ENCODE measurements around the gene PAWR. TPM values are rescaled to one million over a fixed set of nuclear protein-coding genes. Genes with fewer than 3 reads are reported as not detected.

PAWR gene
- total and polyA plus RNA-seq, 2 of the 13 experiments (the other 11 are each of a cell fraction or from before 2014, with no cell fraction given): 29.1 to 36.1 TPM

- peaks cover 7 to 24% of the 10 kb centered on the region in 2 experiments for H3K36me3 ChIP-seq (replicated peaks in 1 of 2; ENCODE audit: control insufficient read depth in 1 of 2, insufficient read depth in 2 of 2, low read length in 2 of 2)
- H3K27me3 ChIP-seq (ENCODE audit: control insufficient read depth in 1 of 2, insufficient read depth in 2 of 2, low read length in 2 of 2): no peaks in the 10 kb centered on the region
- TF ChIP-seq AHR (CRISPR knock-in tag; IDR thresholded peaks at IDR 0.05) (no peak), SP140L (CRISPR knock-in tag; IDR thresholded peaks at IDR 0.05; ENCODE audit: borderline replicate concordance) (no peak), CCDC6 (CRISPR knock-in tag; IDR thresholded peaks at IDR 0.05) (no peak), IRX3 (CRISPR knock-in tag; IDR thresholded peaks at IDR 0.05; ENCODE audit: borderline replicate concordance, low read depth) (no peak), ZNF207 (IDR thresholded peaks at IDR 0.05; ENCODE audit: borderline replicate concordance) (no peak), AKAP8 (CRISPR knock-in tag; IDR thresholded peaks at IDR 0.05) (no peak), MIER3 (CRISPR knock-in tag; IDR thresholded peaks at IDR 0.05; ENCODE audit: borderline replicate concordance) (no peak), ZNF34 (CRISPR knock-in tag; IDR thresholded peaks at IDR 0.05; ENCODE audit: borderline replicate concordance) (no peak)
- no peak overlapping the region for H2AFZ ChIP-seq (ENCODE audit: low read length)
- no peak for DNase-seq (ENCODE audit: low spot score)
- ChIA-PET CTCF (ENCODE audit: low intra/inter-chr PET ratio, low total read pairs) (no interaction called here), POLR2A (no interaction called here)
- no peaks in the 10 kb centered on the region for H3K4me1 ChIP-seq (ENCODE audit: insufficient read depth, low read length)
- in situ Hi-C loops (cut with HindIII; ENCODE audit: extremely low pct_ligation_motif_present, low pct_unique_long_range_greater_than_20kb) (no loop called here), intact Hi-C loops (cut with micrococcal nuclease; ENCODE audit: unreplicated experiment) (no loop called here)
- no peaks in the 10 kb centered on the region for H3K9me3 ChIP-seq (ENCODE audit: low read length)
- no peak for ATAC-seq
- no peak for FAIRE-seq
- 97% methylated on average over 2 of the region's 2 CpGs for WGBS (ENCODE audit: low lambda C conversion rate)
- H3K4me2 ChIP-seq (ENCODE audit: low read depth, low read length): no peak overlapping the region
- H3K4me3 ChIP-seq (replicated peaks in 1 of 3; ENCODE audit: insufficient read depth in 1 of 3, low read depth in 2 of 3, low read length in 3 of 3): no peak overlapping the region
- TSS peak; percentile 12 for BruUV-seq (replicated peaks)
- no peak overlapping the region for H3K9ac ChIP-seq (ENCODE audit: insufficient read depth, low read depth, low read length)
- H3K27ac ChIP-seq (ENCODE audit: extremely low read length, insufficient read depth, low read length): no peak overlapping the region
- H3K79me2 ChIP-seq (ENCODE audit: insufficient read depth, low read length): no peaks in the 10 kb centered on the region
- H4K20me1 ChIP-seq (ENCODE audit: insufficient read depth, low read length): no peaks in the 10 kb centered on the region
These were observed 100.0 kb downstream of the PAWR start for GRCh38 chr12:79590751-79591150.

GRCh38 chr12:79587368-79587767 is 103.4 kb downstream of the PAWR start:
- Histone ChIP-seq H3K27me3 (ENCODE audit: control insufficient read depth in 1 of 2, insufficient read depth in 2 of 2, low read length in 2 of 2) (no peaks in the 10 kb centered on the region), H3K79me2 (ENCODE audit: insufficient read depth, low read length) (no peaks in the 10 kb centered on the region), H4K20me1 (ENCODE audit: insufficient read depth, low read length) (no peaks in the 10 kb centered on the region), H3K36me3 (replicated peaks in 1 of 2; ENCODE audit: control insufficient read depth in 1 of 2, insufficient read depth in 2 of 2, low read length in 2 of 2) (peaks cover 2 to 15% of the 10 kb centered on the region in 2 experiments), H3K4me2 (ENCODE audit: low read depth, low read length) (no peak overlapping the region), H3K27ac (ENCODE audit: extremely low read length, insufficient read depth, low read length) (no peak overlapping the region), H3K9ac (ENCODE audit: insufficient read depth, low read depth, low read length) (no peak overlapping the region), H3K9me3 (ENCODE audit: low read length) (no peaks in the 10 kb centered on the region), H3K4me1 (ENCODE audit: insufficient read depth, low read length) (no peaks in the 10 kb centered on the region), H3K4me3 (replicated peaks in 1 of 3; ENCODE audit: insufficient read depth in 1 of 3, low read depth in 2 of 3, low read length in 3 of 3) (no peak overlapping the region), H2AFZ (ENCODE audit: low read length) (no peak overlapping the region)
- ChIA-PET POLR2A (no interaction called here), CTCF (ENCODE audit: low intra/inter-chr PET ratio, low total read pairs) (no interaction called here)
- in situ Hi-C loops (cut with HindIII; ENCODE audit: extremely low pct_ligation_motif_present, low pct_unique_long_range_greater_than_20kb) (no loop called here), intact Hi-C loops (cut with micrococcal nuclease; ENCODE audit: unreplicated experiment) (no loop called here)
- BruUV-seq (replicated peaks): no TSS peak
- ATAC-seq (no peak), FAIRE-seq (no peak), DNase-seq (ENCODE audit: low spot score) (no peak)
- TF ChIP-seq YY1 (IDR thresholded peaks at IDR 0.05; ENCODE audit: insufficient read depth, insufficient replicate concordance, low read depth, low read length) (no peak), ZNF496 (CRISPR knock-in tag; IDR thresholded peaks at IDR 0.05; ENCODE audit: insufficient replicate concordance) (no peak), CHD2 (IDR thresholded peaks at IDR 0.05; ENCODE audit: low read depth, low read length) (no peak)
- WGBS (ENCODE audit: low lambda C conversion rate): 98% methylated on average over 1 of the region's 1 CpG
